Measurements from ENCODE around the gene SLC52A3. TPM values are rescaled to one million over a fixed set of nuclear protein-coding genes. Genes with fewer than 3 reads are reported as not detected.

Gene SLC52A3
- total RNA-seq, 1 donor from 2014 or later = 0.25 TPM

DNA sequence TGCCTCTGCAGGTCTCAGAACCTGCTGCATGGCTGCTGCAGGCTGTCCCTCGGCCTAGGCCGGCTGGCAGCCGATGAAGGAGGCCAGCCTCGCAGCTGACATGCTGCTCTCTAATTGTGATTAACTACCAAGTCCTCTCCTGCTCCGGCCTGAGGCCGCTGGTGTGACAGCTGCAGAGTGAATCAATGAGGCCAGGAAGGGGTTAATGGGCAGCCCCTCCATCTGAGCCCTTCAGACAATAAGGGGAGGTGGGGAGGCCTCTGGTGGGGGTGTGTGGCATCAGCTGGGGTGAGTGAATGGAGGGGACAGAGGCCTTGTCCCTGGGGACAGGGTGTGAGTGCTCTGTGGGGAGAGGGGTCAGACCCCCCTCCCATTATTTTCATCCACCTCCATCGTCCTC is 34.4 kb downstream of the SLC52A3 start:
- Mint-ChIP-seq H3K9me3 (no peaks in the 10 kb centered on the region), H3K27me3 (ENCODE audit: low read depth) (peaks cover 5% of the 10 kb centered on the region), H3K27ac (no peak overlapping the region), H3K4me3 (no peak overlapping the region), H3K4me1 (peaks cover 10% of the 10 kb centered on the region), H3K36me3 (no peaks in the 10 kb centered on the region)
- TF ChIP-seq, protein P1, sequence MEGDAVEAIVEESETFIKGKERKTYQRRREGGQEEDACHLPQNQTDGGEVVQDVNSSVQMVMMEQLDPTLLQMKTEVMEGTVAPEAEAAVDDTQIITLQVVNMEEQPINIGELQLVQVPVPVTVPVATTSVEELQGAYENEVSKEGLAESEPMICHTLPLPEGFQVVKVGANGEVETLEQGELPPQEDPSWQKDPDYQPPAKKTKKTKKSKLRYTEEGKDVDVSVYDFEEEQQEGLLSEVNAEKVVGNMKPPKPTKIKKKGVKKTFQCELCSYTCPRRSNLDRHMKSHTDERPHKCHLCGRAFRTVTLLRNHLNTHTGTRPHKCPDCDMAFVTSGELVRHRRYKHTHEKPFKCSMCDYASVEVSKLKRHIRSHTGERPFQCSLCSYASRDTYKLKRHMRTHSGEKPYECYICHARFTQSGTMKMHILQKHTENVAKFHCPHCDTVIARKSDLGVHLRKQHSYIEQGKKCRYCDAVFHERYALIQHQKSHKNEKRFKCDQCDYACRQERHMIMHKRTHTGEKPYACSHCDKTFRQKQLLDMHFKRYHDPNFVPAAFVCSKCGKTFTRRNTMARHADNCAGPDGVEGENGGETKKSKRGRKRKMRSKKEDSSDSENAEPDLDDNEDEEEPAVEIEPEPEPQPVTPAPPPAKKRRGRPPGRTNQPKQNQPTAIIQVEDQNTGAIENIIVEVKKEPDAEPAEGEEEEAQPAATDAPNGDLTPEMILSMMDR (IDR thresholded peaks at IDR 0.05; ENCODE audit: unreplicated experiment) = no peak
- DNase-seq (ENCODE audit: low spot score in 2 of 2, unreplicated experiment in 2 of 2) = no peak

DNA sequence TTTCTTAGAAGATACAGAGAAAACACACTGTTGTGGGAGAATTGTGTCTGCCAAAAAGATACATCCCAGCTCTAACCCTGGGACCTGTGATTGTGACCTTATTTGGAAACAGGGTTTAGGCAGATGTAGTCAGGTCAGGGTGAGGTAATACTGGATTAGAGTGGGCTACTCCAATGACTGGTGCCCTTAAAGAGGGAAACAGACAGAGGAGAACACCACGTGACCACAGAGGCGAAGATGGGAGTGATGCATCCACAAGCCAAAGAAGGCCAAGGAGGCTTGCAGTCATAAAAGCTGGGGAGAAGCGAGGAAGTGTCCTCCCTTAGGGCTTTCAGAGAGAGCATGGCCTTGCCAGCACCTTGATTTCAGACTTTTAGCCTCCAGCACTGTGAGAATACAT is 35.6 kb downstream of the SLC52A3 start:
- Mint-ChIP-seq H3K4me1 (peaks cover 15% of the 10 kb centered on the region), H3K27ac (no peak overlapping the region), H3K36me3 (no peaks in the 10 kb centered on the region), H3K4me3 (no peak overlapping the region), H3K9me3 (no peaks in the 10 kb centered on the region), H3K27me3 (ENCODE audit: low read depth) (peaks cover 12% of the 10 kb centered on the region)
- TF ChIP-seq, protein P1 (IDR thresholded peaks at IDR 0.05; ENCODE audit: unreplicated experiment) = no peak
- DNase-seq (ENCODE audit: low spot score in 2 of 2, unreplicated experiment in 2 of 2) = no peak

DNA sequence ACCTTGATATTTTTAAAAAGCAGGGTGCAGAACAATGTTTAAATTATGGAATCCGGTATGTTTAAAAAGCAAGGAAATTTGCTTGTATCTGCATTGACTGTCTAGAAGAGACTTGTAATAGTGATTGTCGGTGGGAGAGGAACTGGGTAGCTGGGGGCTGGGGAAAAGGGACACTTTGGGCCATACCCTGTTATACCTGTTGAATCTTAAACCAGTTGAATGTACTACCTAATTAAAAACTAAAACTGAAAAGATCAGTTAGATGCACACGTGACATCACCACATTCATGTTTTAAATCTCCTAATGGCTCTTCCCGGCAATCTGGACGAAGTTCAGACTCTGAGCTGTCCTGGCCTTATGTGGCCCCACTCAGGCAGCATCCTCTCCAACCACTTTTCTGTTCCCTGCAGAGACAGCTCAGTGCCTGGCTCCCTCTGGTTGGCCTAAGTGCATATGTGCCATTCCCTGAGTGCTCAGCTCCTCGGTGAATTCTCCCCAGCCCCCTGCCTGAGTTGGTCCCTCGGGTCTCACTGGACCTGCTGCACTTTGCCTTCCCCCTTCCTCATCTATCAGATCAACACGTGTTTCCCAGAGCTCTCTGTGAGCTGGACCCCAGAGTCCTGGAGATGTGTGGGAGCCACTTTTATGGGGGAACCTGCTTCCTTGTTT is 36.3 kb downstream of the SLC52A3 start:
- Mint-ChIP-seq H3K27me3 (ENCODE audit: low read depth) (peaks cover 16% of the 10 kb centered on the region), H3K27ac (no peak overlapping the region), H3K4me1 (peaks cover 15% of the 10 kb centered on the region), H3K4me3 (no peak overlapping the region), H3K36me3 (no peaks in the 10 kb centered on the region), H3K9me3 (no peaks in the 10 kb centered on the region)
- TF ChIP-seq, protein P1 (IDR thresholded peaks at IDR 0.05; ENCODE audit: unreplicated experiment) = no peak
- DNase-seq (ENCODE audit: low spot score in 2 of 2, unreplicated experiment in 2 of 2) = no peak

DNA sequence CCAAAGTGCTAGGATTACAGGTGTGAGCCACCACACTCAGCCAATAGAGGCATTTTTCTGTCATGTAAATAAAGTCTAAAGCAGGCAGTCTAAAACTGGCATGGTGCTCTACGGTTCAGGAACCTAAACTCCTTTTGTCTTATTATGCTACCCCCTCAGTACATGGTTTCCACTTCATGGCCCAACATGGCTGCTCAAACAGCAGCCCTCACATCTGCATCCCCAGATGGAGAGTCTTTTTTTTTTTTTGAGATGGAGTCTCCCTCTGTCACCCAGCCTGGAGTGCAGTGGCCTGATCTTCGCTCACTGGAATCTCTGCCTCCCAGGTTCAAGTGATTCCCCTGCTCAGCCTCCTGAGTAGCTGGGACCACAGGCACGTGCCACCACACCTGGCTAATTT is 38.3 kb downstream of the SLC52A3 start:
- H3K27ac Mint-ChIP-seq = no peak overlapping the region
- peaks cover 36% of the 10 kb centered on the region for H3K27me3 Mint-ChIP-seq (ENCODE audit: low read depth)
- H3K9me3 Mint-ChIP-seq = no peaks in the 10 kb centered on the region
- no peak for DNase-seq (ENCODE audit: low spot score in 2 of 2, unreplicated experiment in 2 of 2)
- no peaks in the 10 kb centered on the region for H3K36me3 Mint-ChIP-seq
- H3K4me1 Mint-ChIP-seq = peaks cover 15% of the 10 kb centered on the region
- TF ChIP-seq, protein P1 (IDR thresholded peaks at IDR 0.05; ENCODE audit: unreplicated experiment) = no peak
- no peak overlapping the region for H3K4me3 Mint-ChIP-seq

DNA sequence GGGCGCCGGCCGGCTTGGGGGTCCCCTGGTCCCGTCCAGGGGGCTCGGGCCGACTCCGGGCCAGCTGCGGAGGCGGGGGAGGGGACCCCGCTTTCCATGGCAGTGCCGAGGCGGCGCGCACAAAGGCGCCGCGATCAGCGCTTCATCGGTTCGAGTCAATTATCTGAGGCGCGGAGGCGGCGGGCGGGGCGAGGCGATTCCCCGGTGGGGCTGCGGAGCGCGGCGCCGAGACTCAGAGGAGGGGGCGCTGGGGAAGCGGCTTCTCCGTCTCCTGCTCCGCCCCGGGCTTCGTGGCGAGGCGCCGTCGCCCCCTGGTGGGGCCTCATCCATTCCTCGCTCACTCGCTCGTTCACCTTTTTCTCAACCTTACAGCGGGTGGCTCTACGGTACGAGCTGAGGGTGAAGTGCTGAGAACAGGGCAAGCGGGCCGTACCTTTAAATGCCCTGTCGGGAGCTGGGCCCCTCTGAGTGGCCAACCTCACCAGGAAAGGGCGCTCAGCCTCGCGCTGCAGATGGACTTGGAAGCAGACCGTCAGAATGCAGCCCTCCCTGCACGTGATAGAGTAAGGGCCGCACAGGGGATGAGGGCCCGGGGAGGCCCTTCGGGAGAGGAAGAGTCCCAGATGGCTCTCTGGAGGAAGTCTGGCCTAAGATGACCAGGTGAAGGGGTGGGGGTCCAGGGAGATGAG is 39.9 kb downstream of the SLC52A3 start:
- no peak overlapping the region for H3K27ac Mint-ChIP-seq
- peaks cover 52% of the 10 kb centered on the region for H3K27me3 Mint-ChIP-seq (ENCODE audit: low read depth)
- no peaks in the 10 kb centered on the region for H3K9me3 Mint-ChIP-seq
- TF ChIP-seq, protein P1 (IDR thresholded peaks at IDR 0.05; ENCODE audit: unreplicated experiment) = peak; percentile 76
- peak; percentile 74 to 87 for DNase-seq (ENCODE audit: low spot score in 2 of 2, unreplicated experiment in 2 of 2)
- no peaks in the 10 kb centered on the region for H3K36me3 Mint-ChIP-seq
- peaks cover 15% of the 10 kb centered on the region for H3K4me1 Mint-ChIP-seq
- peak overlapping the region; percentile 58 for H3K4me3 Mint-ChIP-seq

Measured in mesothelial cell of epicardium (in vitro differentiated cells).